HCT116 (cell line): ENCODE measurements around the gene EMP1. TPM values are rescaled to one million over a fixed set of nuclear protein-coding genes. Genes with fewer than 3 reads are reported as not detected.

Experiments
- ATAC-seq: fragments of 200-7000 bp; cut with Tn5 transposase; 2 replicates; pipeline ENCODE4 v1.9.1; 2020; ENCODE audit warnings: mild to moderate bottlenecking, moderate library complexity
- BruUV-seq: library from RNA; stranded (reverse); fragments of 400-500 nt; replicated peaks from 2 replicates; lab custom pipeline; 2021; lab: Mats Ljungman, UMichigan
- CTCF ChIA-PET: fragments of 300-600 bp; sonication (Branson Sonifier 250); formaldehyde crosslinking; loops from one replicate; lab custom pipeline; 2021; ENCODE audit warnings: antibody characterized with exemption; lab: Charles Lee
- POLR2A ChIA-PET: fragments of 300-600, 350-600 bp; sonication (Branson Sonifier 250); formaldehyde crosslinking; loops from one replicate; lab custom pipeline; 2021; ENCODE audit warnings: antibody characterized with exemption; lab: Charles Lee
- RAD21 ChIA-PET, 2 experiments: fragments of 300-600 bp; sonication (Branson Sonifier 250); formaldehyde crosslinking; loops; one replicate each; lab custom pipeline; 2023; ENCODE audit warnings: low total read pairs in 2 of 2; ENCODE audit not compliant: uncharacterized antibody in 2 of 2, unreplicated experiment in 2 of 2, low non-redundant PET in 1 of 2; lab: Charles Lee
- DNase-seq: peaks from one replicate; pipeline ENCODE4 v3.0.0-alpha.2; 2010; ENCODE audit warnings: low read depth, low spot score
- H2AFZ ChIP-seq: fragments of 200-600 bp; shearing (Covaris generic), sonication (generic); 2 replicates; pipeline ENCODE4 v1.6.1; 2017; ENCODE audit warnings: low read depth, mixed run types, mixed read lengths, antibody characterized with exemption, low read length; ENCODE audit not compliant: poor library complexity, severe bottlenecking
- H3K27ac ChIP-seq: 2 replicates; pipeline ENCODE4 v1.5.1; 2012; ENCODE audit warnings: low read depth, low read length
- H3K27me3 ChIP-seq: fragments of 200-600 bp; sonication (generic); 2 replicates; pipeline ENCODE4 v1.6.1; 2016; ENCODE audit warnings: mixed run types, low read length, mixed read lengths; ENCODE audit not compliant: insufficient read depth
- H3K36me3 ChIP-seq, 2 experiments: fragments of 200-500 bp in 1 of 2; fragments of 200-600 bp in 1 of 2; sonication (Bioruptor generic) in 1 of 2; sonication (generic) in 1 of 2; 2 replicates each; pipeline versions ENCODE4 v1.5.1 to v1.6.1; 2014 to 2016; ENCODE audit warnings: low read length in 2 of 2, inconsistent platforms in 1 of 2, mixed read lengths in 1 of 2, mixed run types in 1 of 2; ENCODE audit not compliant: insufficient read depth in 2 of 2, control insufficient read depth in 1 of 2
- H3K4me1 ChIP-seq, 2 experiments: fragments of 200-600 bp in 1 of 2; sonication (generic) in 1 of 2; 2 replicates each; pipeline versions ENCODE4 v1.5.1 to v1.6.1; 2012 to 2017; ENCODE audit warnings: low read length in 2 of 2, inconsistent platforms in 1 of 2, mild to moderate bottlenecking in 1 of 2, mixed read lengths in 1 of 2, mixed run types in 1 of 2, moderate library complexity in 1 of 2; ENCODE audit not compliant: insufficient read depth in 2 of 2, control insufficient read depth in 1 of 2
- H3K4me2 ChIP-seq: fragments of 200-600 bp; sonication (generic); 2 replicates; pipeline ENCODE4 v1.6.1; 2017; ENCODE audit warnings: mixed run types, low read length, mixed read lengths
- H3K4me3 ChIP-seq, 2 experiments: fragments of 200-600 bp in 1 of 2; sonication (generic) in 1 of 2; replicated peaks in 1 of 2; 2 replicates each; pipeline ENCODE4 v1.5.1; 2011 to 2016; ENCODE audit warnings: low read length in 2 of 2, control low read depth in 1 of 2, low read depth in 1 of 2, mild to moderate bottlenecking in 1 of 2, mixed read lengths in 1 of 2, mixed run types in 1 of 2
- H3K79me2 ChIP-seq: fragments of 200-600 bp; sonication (generic); 2 replicates; pipeline ENCODE4 v1.6.1; 2017; ENCODE audit warnings: mild to moderate bottlenecking, mixed run types, low read length, moderate library complexity, mixed read lengths; ENCODE audit not compliant: insufficient read depth
- H3K9ac ChIP-seq: fragments of 200-600 bp; sonication (generic); 2 replicates; pipeline ENCODE4 v1.6.1; 2016; ENCODE audit warnings: low read length, mixed read lengths
- H3K9me2 ChIP-seq: fragments of 200-600 bp; sonication (generic), shearing (Covaris generic); 2 replicates; pipeline ENCODE4 v1.6.1; 2017; ENCODE audit warnings: mixed run types, mild to moderate bottlenecking, moderate library complexity; ENCODE audit not compliant: insufficient read depth
- H3K9me3 ChIP-seq, 2 experiments: fragments of 200-500 bp in 1 of 2; fragments of 200-600 bp in 1 of 2; sonication (Bioruptor generic) in 1 of 2; sonication (generic) in 1 of 2; 2 replicates each; pipeline ENCODE4 v1.6.1; 2014 to 2017; ENCODE audit warnings: low read length in 2 of 2, mixed read lengths in 2 of 2, inconsistent platforms in 1 of 2, low read depth in 1 of 2, mild to moderate bottlenecking in 1 of 2, mixed run types in 1 of 2, moderate library complexity in 1 of 2; ENCODE audit not compliant: control insufficient read depth in 1 of 2, insufficient read depth in 1 of 2
- H4K20me1 ChIP-seq: fragments of 200-600 bp; sonication (generic), shearing (Covaris generic); 2 replicates; pipeline ENCODE4 v1.6.1; 2017; ENCODE audit warnings: mixed run types, mild to moderate bottlenecking, moderate library complexity; ENCODE audit not compliant: insufficient read depth
- ATF3 ChIP-seq: IDR thresholded peaks from 2 replicates; pipeline ENCODE4 v1.6.1; 2012
- CEBPB ChIP-seq: IDR thresholded peaks from 2 replicates; pipeline ENCODE4 v1.6.1; 2012; ENCODE audit warnings: low read depth
- REST ChIP-seq: IDR thresholded peaks from 2 replicates; pipeline ENCODE4 v1.6.1; 2012; ENCODE audit warnings: low read depth
- SRF ChIP-seq: IDR thresholded peaks from 2 replicates; pipeline ENCODE4 v1.6.1; 2012; ENCODE audit warnings: low read depth
- TCF7L2 ChIP-seq: IDR thresholded peaks from 2 replicates; pipeline ENCODE4 v1.7.0; 2011; ENCODE audit warnings: borderline replicate concordance, inconsistent platforms; ENCODE audit not compliant: insufficient read depth, insufficient read length; ENCODE audit errors: extremely low read depth
- YY1 ChIP-seq: IDR thresholded peaks from 2 replicates; pipeline ENCODE4 v1.6.1; 2011; ENCODE audit warnings: low read length, low read depth, moderate library complexity, mild to moderate bottlenecking; ENCODE audit not compliant: insufficient replicate concordance; ENCODE audit errors: extremely low read depth
- intact Hi-C: fragments of 100-400 bp; cut with micrococcal nuclease; formaldehyde crosslinking; loops from 2 replicates; pipeline ENCODE4 v1.10.0; 2022
- total RNA-seq: library from RNA; stranded (reverse); gene quantifications from one replicate; pipeline ENCODE4 v1.2.1, GENCODE V29; 2021; ENCODE audit not compliant: unreplicated experiment

Gene EMP1
- total RNA-seq, 1 experiment from 2014 or later: 110 TPM

GRCh38 chr12:13219320-13219719 is 22.8 kb downstream of the EMP1 start:
- ATAC-seq: no peak
- intact Hi-C loops: no loop called here
- no TSS peak for BruUV-seq
- Histone ChIP-seq H3K4me3 (no peak overlapping the region), H3K9ac (no peak overlapping the region), H3K27ac (no peak overlapping the region), H3K36me3 (peaks cover 0 to 38% of the 10 kb centered on the region in 2 experiments; a peak in 2 of 4 replicates), H3K9me3 (no peaks in the 10 kb centered on the region), H3K27me3 (no peaks in the 10 kb centered on the region), H3K9me2 (no peaks in the 10 kb centered on the region), H4K20me1 (no peaks in the 10 kb centered on the region), H3K79me2 (no peaks in the 10 kb centered on the region), H3K4me1 (peaks cover 6 to 10% of the 10 kb centered on the region in 2 experiments; a peak in 3 of 4 replicates), H2AFZ (no peak overlapping the region), H3K4me2 (no peak overlapping the region)
- DNase-seq: no peak
- TF ChIP-seq CEBPB (no peak), REST (no peak), ATF3 (no peak), SRF (no peak), TCF7L2 (no peak), YY1 (no peak)
- RAD21 ChIA-PET: no interaction called here
- POLR2A ChIA-PET: no interaction called here
- CTCF ChIA-PET: no interaction called here
